DOHH2 (cell line): ENCODE measurements around the gene APMAP.
"Not testable (repeated sequence)": the region's sequence is repeated elsewhere in the genome, so short reads cannot be mapped to it uniquely, and the experiment has no call there.

Source experiments
- H3F3A ChIP-seq: fragments of 200-600 bp; sonication (generic), shearing (Covaris generic); 2 replicates; pipeline ENCODE4 v1.6.0; 2016; ENCODE audit warnings: antibody characterized with exemption, mild to moderate bottlenecking; ENCODE audit not compliant: control insufficient read depth, insufficient read depth
- H3K27ac ChIP-seq: fragments of 200-600 bp; sonication (generic); 2 replicates; pipeline ENCODE4 v1.5.1; 2014; ENCODE audit warnings: low read depth, mild to moderate bottlenecking, low read length, moderate library complexity
- H3K27me3 ChIP-seq: fragments of 200-600 bp; sonication (generic); 2 replicates; pipeline ENCODE4 v1.6.1; 2014; ENCODE audit warnings: mild to moderate bottlenecking, low read length, mixed read lengths; ENCODE audit not compliant: control insufficient read depth
- H3K36me3 ChIP-seq: fragments of 200-600 bp; sonication (generic); 2 replicates; pipeline ENCODE4 v1.6.1; 2014; ENCODE audit warnings: mild to moderate bottlenecking, low read length, moderate library complexity, mixed read lengths; ENCODE audit not compliant: control insufficient read depth
- H3K4me1 ChIP-seq: fragments of 200-600 bp; sonication (generic); 2 replicates; pipeline ENCODE4 v1.6.1; 2014; ENCODE audit warnings: mild to moderate bottlenecking, low read length, mixed read lengths; ENCODE audit not compliant: control insufficient read depth
- H3K4me2 ChIP-seq: fragments of 200-600 bp; sonication (generic); 2 replicates; pipeline ENCODE4 v1.6.0; 2014; ENCODE audit warnings: mild to moderate bottlenecking, low read length, moderate library complexity
- H3K4me3 ChIP-seq: fragments of 200-600 bp; sonication (generic); 2 replicates; pipeline ENCODE4 v1.5.1; 2014; ENCODE audit warnings: mild to moderate bottlenecking, low read length, mixed read lengths
- H3K79me2 ChIP-seq: fragments of 200-600 bp; sonication (generic); 2 replicates; pipeline ENCODE4 v1.6.1; 2014; ENCODE audit warnings: mild to moderate bottlenecking, low read length, mixed read lengths; ENCODE audit not compliant: control insufficient read depth
- H3K9me2 ChIP-seq: fragments of 200-600 bp; sonication (generic); replicated peaks from 2 replicates; pipeline ENCODE4 v1.6.1; 2014; ENCODE audit warnings: mild to moderate bottlenecking, low read length, mixed read lengths; ENCODE audit not compliant: control insufficient read depth
- H3K9me3 ChIP-seq: fragments of 200-600 bp; sonication (generic); 2 replicates; pipeline ENCODE4 v1.6.1; 2014; ENCODE audit warnings: antibody characterized with exemption, low read length, mixed read lengths; ENCODE audit not compliant: control insufficient read depth, insufficient read depth
- H4K20me1 ChIP-seq: fragments of 200-600 bp; sonication (generic); 2 replicates; pipeline ENCODE4 v1.6.0; 2014; ENCODE audit warnings: low read depth, mild to moderate bottlenecking, antibody characterized with exemption, low read length, moderate library complexity; ENCODE audit not compliant: control insufficient read depth, insufficient read depth
- EZH2phosphoT487 ChIP-seq: fragments of 200-600 bp; sonication (generic); IDR thresholded peaks from 2 replicates; pipeline ENCODE4 v1.6.1; 2017; ENCODE audit warnings: borderline replicate concordance, mild to moderate bottlenecking, antibody characterized with exemption, low read length, moderate library complexity, mixed read lengths
- TF ChIP-seq, protein P1 (sequence below): fragments of 200-600 bp; sonication (generic); IDR thresholded peaks from one replicate; pipeline ENCODE4 v1.5.1; 2014; ENCODE audit warnings: antibody characterized with exemption, mild to moderate bottlenecking, low read depth, low read length; ENCODE audit not compliant: poor library complexity, severe bottlenecking

The APMAP gene

DNA sequence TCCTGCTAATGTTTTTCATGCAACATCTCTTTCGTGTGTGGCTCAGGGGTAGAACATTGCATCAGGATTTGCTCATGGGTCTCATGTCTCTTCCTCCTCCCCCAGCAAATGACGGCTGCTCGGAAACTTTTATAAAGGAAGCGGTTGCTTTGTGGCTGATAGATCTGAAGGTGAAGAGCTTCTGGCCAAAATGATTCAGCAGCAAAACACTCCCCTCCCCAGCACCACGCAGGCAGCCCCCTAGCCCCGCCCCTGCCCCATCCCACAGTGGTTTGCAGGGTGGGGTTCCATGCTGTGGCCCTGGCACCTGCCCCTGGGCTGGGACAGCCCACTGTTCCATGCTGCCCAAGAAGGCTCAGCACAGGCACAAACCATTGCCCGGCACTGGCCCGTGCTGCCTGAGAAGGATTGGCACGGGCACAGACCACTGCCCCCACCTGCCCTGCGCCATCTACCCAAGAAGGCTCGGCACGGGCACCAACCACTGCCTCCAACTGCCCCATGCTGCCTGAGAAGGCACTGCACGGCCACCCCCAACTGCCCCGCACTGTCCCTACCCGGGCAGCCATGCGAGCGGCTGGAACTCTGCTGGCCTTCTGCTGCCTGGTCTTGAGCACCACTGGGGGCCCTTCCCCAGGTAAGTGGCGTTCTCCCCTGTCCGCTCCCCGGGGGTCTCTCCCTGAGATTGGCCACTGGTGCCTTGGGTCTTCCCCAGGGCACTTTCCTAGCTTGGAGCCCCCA, 43.4 kb downstream of the APMAP start, which contains the start of gene CST7:
Gene CST7 (plus strand): TSS at position 331 of the 741 bp plus-strand sequence. CDS start 237 bp downstream, at position 568.
- Histone ChIP-seq H3K9me3 (no peaks in the 10 kb centered on the region), H3K4me1 (peaks cover 3% of the 10 kb centered on the region), H3F3A (no peaks in the 10 kb centered on the region), H3K79me2 (no peaks in the 10 kb centered on the region), H3K4me2 (no peak within 1 kb of the TSS), H3K27me3 (no peaks in the 10 kb centered on the region), H4K20me1 (no peaks in the 10 kb centered on the region), H3K4me3 (no peak within 1 kb of the TSS), H3K9me2 (no peaks in the 10 kb centered on the region), H3K27ac (no peak within 1 kb of the TSS), H3K36me3 (no peaks in the 10 kb centered on the region)
- TF ChIP-seq, protein P1, sequence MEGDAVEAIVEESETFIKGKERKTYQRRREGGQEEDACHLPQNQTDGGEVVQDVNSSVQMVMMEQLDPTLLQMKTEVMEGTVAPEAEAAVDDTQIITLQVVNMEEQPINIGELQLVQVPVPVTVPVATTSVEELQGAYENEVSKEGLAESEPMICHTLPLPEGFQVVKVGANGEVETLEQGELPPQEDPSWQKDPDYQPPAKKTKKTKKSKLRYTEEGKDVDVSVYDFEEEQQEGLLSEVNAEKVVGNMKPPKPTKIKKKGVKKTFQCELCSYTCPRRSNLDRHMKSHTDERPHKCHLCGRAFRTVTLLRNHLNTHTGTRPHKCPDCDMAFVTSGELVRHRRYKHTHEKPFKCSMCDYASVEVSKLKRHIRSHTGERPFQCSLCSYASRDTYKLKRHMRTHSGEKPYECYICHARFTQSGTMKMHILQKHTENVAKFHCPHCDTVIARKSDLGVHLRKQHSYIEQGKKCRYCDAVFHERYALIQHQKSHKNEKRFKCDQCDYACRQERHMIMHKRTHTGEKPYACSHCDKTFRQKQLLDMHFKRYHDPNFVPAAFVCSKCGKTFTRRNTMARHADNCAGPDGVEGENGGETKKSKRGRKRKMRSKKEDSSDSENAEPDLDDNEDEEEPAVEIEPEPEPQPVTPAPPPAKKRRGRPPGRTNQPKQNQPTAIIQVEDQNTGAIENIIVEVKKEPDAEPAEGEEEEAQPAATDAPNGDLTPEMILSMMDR = no peak
- TF ChIP-seq EZH2phosphoT487 = no peak

DNA sequence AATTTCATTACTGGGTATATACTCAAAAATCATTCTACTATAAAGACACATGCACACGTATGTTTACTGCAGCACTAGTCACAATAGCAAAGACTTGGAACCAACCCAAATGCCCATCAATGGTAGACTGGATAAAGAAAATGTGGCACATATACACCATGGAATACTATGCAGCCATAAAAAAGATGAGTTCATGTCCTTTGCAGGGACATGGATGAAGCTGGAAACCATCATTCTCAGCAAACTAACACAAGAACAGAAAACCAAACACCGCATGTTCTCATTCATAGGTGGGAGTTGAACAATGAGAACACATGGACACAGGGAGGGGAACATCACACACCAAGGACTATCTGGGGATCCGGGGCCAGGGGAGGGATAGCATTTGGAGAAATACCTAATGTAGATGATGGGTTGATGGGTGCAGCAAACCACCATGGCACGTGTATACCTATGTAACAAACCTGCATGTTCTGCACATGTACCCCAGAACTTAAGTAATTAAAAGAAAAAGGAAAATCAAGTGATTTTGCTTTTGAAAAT, 44.1 kb downstream of the APMAP start:
- H3F3A ChIP-seq, H3K4me1 ChIP-seq, H3K79me2 ChIP-seq, H3K27me3 ChIP-seq, H3K9me3 ChIP-seq, H3K4me2 ChIP-seq, H3K36me3 ChIP-seq, H3K27ac ChIP-seq, H3K4me3 ChIP-seq, H4K20me1 ChIP-seq, H3K9me2 ChIP-seq: not testable (repeated sequence)

DNA sequence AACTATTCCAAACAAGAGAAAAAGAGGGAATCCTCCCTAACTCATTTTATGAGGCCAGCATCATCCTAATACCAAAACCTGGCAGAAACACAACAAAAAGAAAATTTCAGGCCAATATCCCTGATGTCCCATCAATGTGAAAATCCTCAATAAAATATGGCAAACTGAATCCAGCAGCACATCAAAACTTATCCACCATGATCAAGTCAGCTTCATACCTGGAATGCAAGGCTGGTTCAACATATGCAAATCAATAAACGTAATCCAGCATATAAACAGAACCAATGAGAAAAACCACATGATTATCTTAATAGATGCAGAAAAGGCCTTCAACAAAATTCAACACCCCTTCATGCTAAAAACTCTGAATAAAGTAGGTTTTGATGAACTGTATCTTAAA, 46.2 kb downstream of the APMAP start:
- H3K36me3 ChIP-seq, H3K4me2 ChIP-seq, H3K4me1 ChIP-seq, H3K27ac ChIP-seq, H4K20me1 ChIP-seq, H3K4me3 ChIP-seq, H3K9me2 ChIP-seq, H3K9me3 ChIP-seq, H3F3A ChIP-seq, H3K79me2 ChIP-seq, H3K27me3 ChIP-seq: not testable (repeated sequence)

DNA sequence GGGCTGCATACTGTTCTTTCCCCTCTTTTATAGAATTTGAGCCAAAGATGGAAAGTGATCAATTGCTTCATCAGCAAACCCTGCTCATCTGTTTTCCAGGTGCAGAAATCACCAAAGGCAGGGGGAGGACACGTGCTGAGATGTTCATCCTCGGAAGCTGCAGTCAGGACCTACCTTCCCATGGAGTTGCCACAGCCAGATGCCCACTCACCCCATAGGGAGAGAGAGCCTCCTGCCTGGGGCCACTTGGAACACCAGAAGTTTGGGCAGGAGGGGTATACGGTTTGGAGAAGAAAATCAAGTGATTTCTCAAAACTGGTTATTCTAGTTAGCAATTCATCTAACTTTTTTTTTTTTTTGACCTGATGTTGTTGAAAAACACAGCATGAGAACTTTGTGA, 48.8 kb downstream of the APMAP start:
- H3K36me3 ChIP-seq = no peaks in the 10 kb centered on the region
- H3F3A ChIP-seq = no peaks in the 10 kb centered on the region
- no peak overlapping the region for H3K27ac ChIP-seq
- H3K4me1 ChIP-seq = no peaks in the 10 kb centered on the region
- H4K20me1 ChIP-seq = no peaks in the 10 kb centered on the region
- no peak overlapping the region for H3K4me2 ChIP-seq
- H3K4me3 ChIP-seq = no peak overlapping the region
- no peak for TF ChIP-seq EZH2phosphoT487
- TF ChIP-seq, protein P1 = no peak
- H3K79me2 ChIP-seq = no peaks in the 10 kb centered on the region
- no peaks in the 10 kb centered on the region for H3K9me2 ChIP-seq
- H3K27me3 ChIP-seq = no peaks in the 10 kb centered on the region
- no peaks in the 10 kb centered on the region for H3K9me3 ChIP-seq
